Adrenal gland (tissue), 5 donors: ENCODE data around the gene CDKN2A.

Experiments
- POLR2A ChIP-seq, 2 donors: fragments of 450-650 bp; IDR thresholded peaks; one replicate each; pipeline ENCODE4 v1.6.1; 2017; ENCODE audit warnings: antibody characterized with exemption in 2 of 2, mild to moderate bottlenecking in 2 of 2, moderate library complexity in 1 of 2
- TF ChIP-seq, protein P1 (sequence below), 6 experiments: fragments of 450-650 bp in 4 of 6; fragments of 200-600 bp in 2 of 6; sonication (generic) in 1 of 6; IDR thresholded peaks; 1 replicate in 5 of 6; 2 replicates in 1 of 6; pipeline versions ENCODE4 v1.5.1 to v1.8.0; 2016 to 2021; ENCODE audit warnings: antibody characterized with exemption in 6 of 6, mild to moderate bottlenecking in 2 of 6, moderate library complexity in 1 of 6
- donor health status: DM: no; HTN: no; CAD: no.

- TF ChIP-seq, protein P1, sequence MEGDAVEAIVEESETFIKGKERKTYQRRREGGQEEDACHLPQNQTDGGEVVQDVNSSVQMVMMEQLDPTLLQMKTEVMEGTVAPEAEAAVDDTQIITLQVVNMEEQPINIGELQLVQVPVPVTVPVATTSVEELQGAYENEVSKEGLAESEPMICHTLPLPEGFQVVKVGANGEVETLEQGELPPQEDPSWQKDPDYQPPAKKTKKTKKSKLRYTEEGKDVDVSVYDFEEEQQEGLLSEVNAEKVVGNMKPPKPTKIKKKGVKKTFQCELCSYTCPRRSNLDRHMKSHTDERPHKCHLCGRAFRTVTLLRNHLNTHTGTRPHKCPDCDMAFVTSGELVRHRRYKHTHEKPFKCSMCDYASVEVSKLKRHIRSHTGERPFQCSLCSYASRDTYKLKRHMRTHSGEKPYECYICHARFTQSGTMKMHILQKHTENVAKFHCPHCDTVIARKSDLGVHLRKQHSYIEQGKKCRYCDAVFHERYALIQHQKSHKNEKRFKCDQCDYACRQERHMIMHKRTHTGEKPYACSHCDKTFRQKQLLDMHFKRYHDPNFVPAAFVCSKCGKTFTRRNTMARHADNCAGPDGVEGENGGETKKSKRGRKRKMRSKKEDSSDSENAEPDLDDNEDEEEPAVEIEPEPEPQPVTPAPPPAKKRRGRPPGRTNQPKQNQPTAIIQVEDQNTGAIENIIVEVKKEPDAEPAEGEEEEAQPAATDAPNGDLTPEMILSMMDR (IDR thresholded peaks at IDR 0.05): peak in 5 of 6 experiments; percentile 12 to 46 (median 36)
- no peak for TF ChIP-seq POLR2A (IDR thresholded peaks at IDR 0.05)
These were observed 28.7 kb downstream of the CDKN2A start for GRCh38 chr9:21965401-21965951.
